Spinal cord (tissue), 10 donors: ENCODE results near the gene ABCB11. TPM values are rescaled to one million over a fixed set of nuclear protein-coding genes. Genes with fewer than 3 reads are reported as not detected.
"Not testable (repeated sequence)": the region's sequence is repeated elsewhere in the genome, so short reads cannot be mapped to it uniquely, and the experiment has no call there.

Experiments used
- DNase-seq, 6 donors: peaks; one replicate each; pipeline versions ENCODE4 v3.0.0 to v3.0.0-alpha.2; 2013 to 2015; ENCODE audit warnings: low spot score in 6 of 6, low read depth in 4 of 6
- H3K27ac ChIP-seq: one replicate; pipeline ENCODE4 v1.5.1; 2013; ENCODE audit warnings: low read depth, low read length, control low read depth
- H3K27me3 ChIP-seq: one replicate; pipeline ENCODE4 v1.6.1; 2013; ENCODE audit warnings: low read length; ENCODE audit not compliant: control insufficient read depth, insufficient read depth
- H3K36me3 ChIP-seq: one replicate; pipeline ENCODE4 v1.6.1; 2013; ENCODE audit warnings: low read length; ENCODE audit not compliant: control insufficient read depth, insufficient read depth
- H3K4me1 ChIP-seq: one replicate; pipeline ENCODE4 v1.6.1; 2013; ENCODE audit warnings: low read length; ENCODE audit not compliant: control insufficient read depth, insufficient read depth
- H3K4me3 ChIP-seq: one replicate; pipeline ENCODE4 v1.5.1; 2013; ENCODE audit warnings: low read depth, low read length, control low read depth
- H3K9me3 ChIP-seq: one replicate; pipeline ENCODE4 v1.6.1; 2013; ENCODE audit warnings: low read length; ENCODE audit not compliant: control insufficient read depth, insufficient read depth
- WGBS: methylation state at CpG from one replicate; pipeline ENCODE4 v1.1.5; 2013; ENCODE audit warnings: missing lambda C conversion rate; ENCODE audit not compliant: insufficient coverage; 5-methylcytosine and 5-hydroxymethylcytosine counted together
- polyA plus RNA-seq, 2 donors: library from polyadenylated mRNA; unstranded; fragments of 120-200 nt; gene quantifications; one replicate each; pipeline ENCODE4 v1.2.1, GENCODE V29; 2013; ENCODE audit not compliant: insufficient read length in 2 of 2
- total RNA-seq, 2 donors: library from RNA; depleted of rRNA in 1 of 2; stranded (reverse); fragments of 120-200 nt in 1 of 2; fragments of >200 nt in 1 of 2; gene quantifications; one replicate each; pipeline versions ENCODE4 v1.2.3 to v1.2.4, GENCODE V29; 2013 to 2014
- donor health status: healthy.

The ABCB11 gene
- total and polyA plus RNA-seq, 4 donors: 0.19 to 0.66 (median 0.25) TPM

GRCh38 chr2:168945508-168945907 is 85.6 kb downstream of the ABCB11 start:
- no peaks in the 10 kb centered on the region for H3K4me1 ChIP-seq
- DNase-seq: no peak
- H3K27ac ChIP-seq: no peak overlapping the region
- H3K36me3 ChIP-seq: no peaks in the 10 kb centered on the region
- WGBS: 89% methylated on average over 1 of the region's 4 CpGs
- no peak overlapping the region for H3K4me3 ChIP-seq
- H3K9me3 ChIP-seq: no peaks in the 10 kb centered on the region
- H3K27me3 ChIP-seq: no peaks in the 10 kb centered on the region

- H3K9me3 ChIP-seq: no peaks in the 10 kb centered on the region
- DNase-seq: peak in 1 of 6 donors; percentile 16
- no peak overlapping the region for H3K4me3 ChIP-seq
- no peaks in the 10 kb centered on the region for H3K36me3 ChIP-seq
- H3K27me3 ChIP-seq: no peaks in the 10 kb centered on the region
- H3K27ac ChIP-seq: no peak overlapping the region
- no peaks in the 10 kb centered on the region for H3K4me1 ChIP-seq
- WGBS: no CpG with 5 or more reads among the region's 3 CpGs
These were observed 87.1 kb downstream of the ABCB11 start for GRCh38 chr2:168944065-168944464.

- Histone ChIP-seq H3K27ac (no peak overlapping the region), H3K36me3 (no peaks in the 10 kb centered on the region), H3K4me3 (no peak overlapping the region), H3K9me3 (no peaks in the 10 kb centered on the region), H3K27me3 (no peaks in the 10 kb centered on the region), H3K4me1 (no peaks in the 10 kb centered on the region)
- no peak for DNase-seq
These were observed 89.8 kb downstream of the ABCB11 start for GRCh38 chr2:168941297-168941696.

GRCh38 chr2:168939918-168940317 is 91.2 kb downstream of the ABCB11 start:
- no CpG with 5 or more reads among the region's 4 CpGs for WGBS
- no peaks in the 10 kb centered on the region for H3K27me3 ChIP-seq
- H3K4me1 ChIP-seq: no peaks in the 10 kb centered on the region
- no peaks in the 10 kb centered on the region for H3K9me3 ChIP-seq
- H3K27ac ChIP-seq: no peak overlapping the region
- H3K36me3 ChIP-seq: no peaks in the 10 kb centered on the region
- H3K4me3 ChIP-seq: no peak overlapping the region
- DNase-seq: no peak

GRCh38 chr2:168939061-168939460 is 92.1 kb downstream of the ABCB11 start:
- no peaks in the 10 kb centered on the region for H3K4me1 ChIP-seq
- H3K27ac ChIP-seq: no peak overlapping the region

GRCh38 chr2:168935810-168936581 is 95.1 kb downstream of the ABCB11 start:
- Histone ChIP-seq H3K27ac (no peak overlapping the region), H3K4me1 (no peaks in the 10 kb centered on the region), H3K27me3 (no peaks in the 10 kb centered on the region), H3K9me3 (no peaks in the 10 kb centered on the region), H3K4me3 (no peak overlapping the region), H3K36me3 (no peaks in the 10 kb centered on the region)
- DNase-seq: no peak
- WGBS: 76% methylated on average over 7 of the region's 14 CpGs

More at GRCh38 chr2:168939061-168939460, 92.1 kb downstream of the ABCB11 start:
- no CpG with 5 or more reads among the region's 1 CpG for WGBS
- Histone ChIP-seq H3K9me3 (no peaks in the 10 kb centered on the region), H3K27me3 (no peaks in the 10 kb centered on the region), H3K4me3 (no peak overlapping the region), H3K36me3 (no peaks in the 10 kb centered on the region)
- DNase-seq: no peak

- WGBS: 83% methylated on average over 2 of the region's 2 CpGs
- H3K27me3 ChIP-seq: no peaks in the 10 kb centered on the region
- no peaks in the 10 kb centered on the region for H3K36me3 ChIP-seq
- H3K4me3 ChIP-seq: no peak overlapping the region
- no peaks in the 10 kb centered on the region for H3K4me1 ChIP-seq
- no peak overlapping the region for H3K27ac ChIP-seq
- H3K9me3 ChIP-seq: no peaks in the 10 kb centered on the region
- DNase-seq: no peak
These were observed 96.3 kb downstream of the ABCB11 start for GRCh38 chr2:168934826-168935225.

- H3K27me3 ChIP-seq: not testable (repeated sequence)
These were observed 99.0 kb downstream of the ABCB11 start for GRCh38 chr2:168932174-168932573.

GRCh38 chr2:168930242-168930641 is 100.9 kb downstream of the ABCB11 start:
- no peaks in the 10 kb centered on the region for H3K36me3 ChIP-seq
- H3K4me3 ChIP-seq: no peak overlapping the region
- no peaks in the 10 kb centered on the region for H3K4me1 ChIP-seq
- no peak for DNase-seq
- no peak overlapping the region for H3K27ac ChIP-seq
- no CpG with 5 or more reads among the region's 1 CpG for WGBS
- no peaks in the 10 kb centered on the region for H3K27me3 ChIP-seq
- H3K9me3 ChIP-seq: no peaks in the 10 kb centered on the region

More at GRCh38 chr2:168932174-168932573, 99.0 kb downstream of the ABCB11 start:
- H3K9me3 ChIP-seq, H3K4me3 ChIP-seq, DNase-seq, H3K36me3 ChIP-seq, H3K27ac ChIP-seq, H3K4me1 ChIP-seq: not testable (repeated sequence)
- WGBS: 100% methylated on average over 2 of the region's 4 CpGs

- WGBS: 100% methylated on average over 1 of the region's 3 CpGs
These were observed 102.1 kb downstream of the ABCB11 start for GRCh38 chr2:168929031-168929430.

More at GRCh38 chr2:168929031-168929430, 102.1 kb downstream of the ABCB11 start:
- Histone ChIP-seq H3K4me3 (no peak overlapping the region), H3K9me3 (no peaks in the 10 kb centered on the region), H3K27me3 (no peaks in the 10 kb centered on the region), H3K27ac (no peak overlapping the region), H3K4me1 (no peaks in the 10 kb centered on the region), H3K36me3 (no peaks in the 10 kb centered on the region)
- no peak for DNase-seq
